Endodermal cell (in vitro differentiated cells): ENCODE results near the gene TMEM108. TPM values are rescaled to one million over a fixed set of nuclear protein-coding genes. Genes with fewer than 3 reads are reported as not detected.

Source experiments
- DNase-seq: peaks from one replicate; pipeline ENCODE4 v3.0.0-alpha.2; 2017
- H3K27ac ChIP-seq: 2 replicates; pipeline ENCODE4 v1.5.1; 2013; ENCODE audit warnings: mild to moderate bottlenecking, low read depth, low read length, moderate library complexity
- H3K27me3 ChIP-seq: 2 replicates; pipeline ENCODE4 v1.6.1; 2013; ENCODE audit warnings: mild to moderate bottlenecking, low read length, moderate library complexity; ENCODE audit not compliant: insufficient read depth, control insufficient read depth, poor library complexity, severe bottlenecking
- H3K36me3 ChIP-seq: 2 replicates; pipeline ENCODE4 v1.7.0; 2013; ENCODE audit warnings: mild to moderate bottlenecking, low read length, moderate library complexity; ENCODE audit not compliant: control insufficient read depth, insufficient read depth
- H3K4me1 ChIP-seq: one replicate; pipeline ENCODE4 v1.7.0; 2013; ENCODE audit warnings: low read length; ENCODE audit not compliant: control insufficient read depth, insufficient read depth
- H3K4me3 ChIP-seq: 2 replicates; pipeline ENCODE4 v1.5.1; 2013; ENCODE audit warnings: mild to moderate bottlenecking, low read length, moderate library complexity
- H3K9ac ChIP-seq: 2 replicates; pipeline ENCODE4 v1.6.1; 2013; ENCODE audit warnings: mild to moderate bottlenecking, low read length, moderate library complexity; ENCODE audit not compliant: poor library complexity, severe bottlenecking; ENCODE audit errors: extremely low read depth
- H3K9me3 ChIP-seq: 2 replicates; pipeline ENCODE4 v1.6.1; 2013; ENCODE audit warnings: mild to moderate bottlenecking, low read length, moderate library complexity; ENCODE audit not compliant: control insufficient read depth
- H3K27ac Mint-ChIP-seq: 2 replicates; pipeline ENCODE4 v1.8.0; 2020; ENCODE audit warnings: mixed read lengths
- H3K27me3 Mint-ChIP-seq: 2 replicates; pipeline ENCODE4 v1.8.0; 2021; ENCODE audit warnings: mild to moderate bottlenecking, mixed read lengths; ENCODE audit not compliant: insufficient read depth
- H3K36me3 Mint-ChIP-seq: 2 replicates; pipeline ENCODE4 v1.8.0; 2020; ENCODE audit warnings: low read depth, mixed read lengths
- H3K4me1 Mint-ChIP-seq: 2 replicates; pipeline ENCODE4 v1.8.0; 2020; ENCODE audit warnings: mixed read lengths
- H3K4me3 Mint-ChIP-seq: 2 replicates; pipeline ENCODE4 v1.8.0; 2020; ENCODE audit warnings: mild to moderate bottlenecking, moderate library complexity, mixed read lengths
- H3K9me3 Mint-ChIP-seq: 2 replicates; pipeline ENCODE4 v1.8.0; 2020; ENCODE audit warnings: mild to moderate bottlenecking, mixed read lengths
- CTCF ChIP-seq: fragments of 200-600 bp; sonication (generic); conservative IDR thresholded peaks from 2 replicates; pipeline ENCODE4 v1.5.0; 2021; ENCODE audit warnings: antibody characterized with exemption, mild to moderate bottlenecking
- WGBS, 2 experiments: methylation state at CpG; one replicate each; pipeline versions ENCODE4 v1.1.5 to v1.1.7; 2013; ENCODE audit warnings: missing lambda C conversion rate in 2 of 2, mixed read lengths in 1 of 2; ENCODE audit not compliant: insufficient coverage in 1 of 2, insufficient read length in 1 of 2; 5-methylcytosine and 5-hydroxymethylcytosine counted together
- total RNA-seq, 2 donors: library from RNA; stranded (reverse); fragmentation: NEBNext Ultra II Directional in 1 of 2; extraction: Animal tissue kit (Norgen Biotek cat#: 25700) in 1 of 2; gene quantifications; 2 replicates in 1 of 2; 3 replicates in 1 of 2; pipeline ENCODE4 v1.2.1, GENCODE V29; 2021

The TMEM108 gene
- total RNA-seq, 2 donors from 2014 or later = 4.8 to 7.9 TPM

GRCh38 chr3:133208184-133208583 lies 170.0 kb downstream of the TMEM108 start:
- Histone ChIP-seq H3K9me3 (no peaks in the 10 kb centered on the region), H3K4me1 (peaks cover 6% of the 10 kb centered on the region), H3K27me3 (no peaks in the 10 kb centered on the region), H3K4me3 (no peak overlapping the region), H3K9ac (no peak overlapping the region), H3K36me3 (no peaks in the 10 kb centered on the region), H3K27ac (no peak overlapping the region)
- Mint-ChIP-seq H3K27me3 (no peaks in the 10 kb centered on the region), H3K9me3 (peaks cover 13% of the 10 kb centered on the region), H3K36me3 (no peaks in the 10 kb centered on the region), H3K27ac (no peak overlapping the region), H3K4me3 (no peak overlapping the region), H3K4me1 (peaks cover 23% of the 10 kb centered on the region)
- WGBS, 2 experiments = 79 to 91% methylated on average over 1 of the region's 1 CpG
- DNase-seq = no peak
- TF ChIP-seq CTCF = no peak

GRCh38 chr3:133209871-133210550 lies 171.8 kb downstream of the TMEM108 start:
- Histone ChIP-seq H3K4me1 (peaks cover 6% of the 10 kb centered on the region), H3K9me3 (no peaks in the 10 kb centered on the region), H3K27me3 (no peaks in the 10 kb centered on the region), H3K27ac (no peak overlapping the region), H3K4me3 (no peak overlapping the region), H3K36me3 (no peaks in the 10 kb centered on the region), H3K9ac (no peak overlapping the region)
- Mint-ChIP-seq H3K4me1 (peaks cover 23% of the 10 kb centered on the region), H3K27me3 (no peaks in the 10 kb centered on the region), H3K36me3 (no peaks in the 10 kb centered on the region), H3K4me3 (no peak overlapping the region), H3K9me3 (peaks cover 2% of the 10 kb centered on the region), H3K27ac (no peak overlapping the region)
- DNase-seq = no peak
- no peak for TF ChIP-seq CTCF
- WGBS, 2 experiments = 92 to 100% methylated on average over 1 of the region's 1 CpG

GRCh38 chr3:133210656-133211055 lies 172.5 kb downstream of the TMEM108 start:
- no peaks in the 10 kb centered on the region for H3K9me3 ChIP-seq
- H3K27me3 ChIP-seq = no peaks in the 10 kb centered on the region
- Mint-ChIP-seq H3K27me3 (no peaks in the 10 kb centered on the region), H3K36me3 (no peaks in the 10 kb centered on the region), H3K27ac (no peak overlapping the region), H3K4me1 (peaks cover 21% of the 10 kb centered on the region), H3K4me3 (no peak overlapping the region), H3K9me3 (peaks cover 2% of the 10 kb centered on the region)
- no peak for DNase-seq
- WGBS, 2 experiments = 93 to 100% methylated on average over 2 of the region's 4 CpGs
- H3K9ac ChIP-seq = no peak overlapping the region
- no peaks in the 10 kb centered on the region for H3K36me3 ChIP-seq
- H3K4me1 ChIP-seq = peaks cover 6% of the 10 kb centered on the region
- H3K27ac ChIP-seq = no peak overlapping the region
- TF ChIP-seq CTCF = no peak
- no peak overlapping the region for H3K4me3 ChIP-seq
